GM12874 (cell line): Measurements from ENCODE around the gene SMURF1.

Experiments
- TF ChIP-seq, protein P1 (sequence below): IDR thresholded peaks from 2 replicates; pipeline ENCODE4 v1.5.1; 2011; ENCODE audit warnings: low read depth, mild to moderate bottlenecking, control low read depth, low read length, moderate library complexity; ENCODE audit not compliant: insufficient read depth

SMURF1 gene

DNA sequence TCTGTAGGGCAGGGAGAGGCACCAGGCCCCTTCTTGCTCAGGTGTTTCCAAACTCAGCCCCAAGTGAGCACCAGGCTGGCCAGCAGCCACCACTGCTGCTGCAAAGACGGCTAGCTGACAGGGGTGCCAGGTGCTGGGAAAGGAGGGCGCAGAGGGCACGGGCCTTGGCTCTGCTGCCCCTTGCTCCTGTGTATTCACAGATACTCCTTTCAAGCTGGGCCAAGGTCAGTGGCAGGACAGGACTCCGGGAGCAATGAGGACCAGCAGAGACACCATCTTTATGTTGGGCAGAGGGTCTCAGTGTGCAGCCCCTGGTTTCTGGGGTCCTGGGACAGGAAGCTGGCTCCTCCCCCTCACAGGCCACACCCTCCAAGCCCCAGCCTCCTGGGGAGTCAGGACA is 110.1 kb downstream of the SMURF1 start:
- TF ChIP-seq, protein P1, sequence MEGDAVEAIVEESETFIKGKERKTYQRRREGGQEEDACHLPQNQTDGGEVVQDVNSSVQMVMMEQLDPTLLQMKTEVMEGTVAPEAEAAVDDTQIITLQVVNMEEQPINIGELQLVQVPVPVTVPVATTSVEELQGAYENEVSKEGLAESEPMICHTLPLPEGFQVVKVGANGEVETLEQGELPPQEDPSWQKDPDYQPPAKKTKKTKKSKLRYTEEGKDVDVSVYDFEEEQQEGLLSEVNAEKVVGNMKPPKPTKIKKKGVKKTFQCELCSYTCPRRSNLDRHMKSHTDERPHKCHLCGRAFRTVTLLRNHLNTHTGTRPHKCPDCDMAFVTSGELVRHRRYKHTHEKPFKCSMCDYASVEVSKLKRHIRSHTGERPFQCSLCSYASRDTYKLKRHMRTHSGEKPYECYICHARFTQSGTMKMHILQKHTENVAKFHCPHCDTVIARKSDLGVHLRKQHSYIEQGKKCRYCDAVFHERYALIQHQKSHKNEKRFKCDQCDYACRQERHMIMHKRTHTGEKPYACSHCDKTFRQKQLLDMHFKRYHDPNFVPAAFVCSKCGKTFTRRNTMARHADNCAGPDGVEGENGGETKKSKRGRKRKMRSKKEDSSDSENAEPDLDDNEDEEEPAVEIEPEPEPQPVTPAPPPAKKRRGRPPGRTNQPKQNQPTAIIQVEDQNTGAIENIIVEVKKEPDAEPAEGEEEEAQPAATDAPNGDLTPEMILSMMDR = no peak

DNA sequence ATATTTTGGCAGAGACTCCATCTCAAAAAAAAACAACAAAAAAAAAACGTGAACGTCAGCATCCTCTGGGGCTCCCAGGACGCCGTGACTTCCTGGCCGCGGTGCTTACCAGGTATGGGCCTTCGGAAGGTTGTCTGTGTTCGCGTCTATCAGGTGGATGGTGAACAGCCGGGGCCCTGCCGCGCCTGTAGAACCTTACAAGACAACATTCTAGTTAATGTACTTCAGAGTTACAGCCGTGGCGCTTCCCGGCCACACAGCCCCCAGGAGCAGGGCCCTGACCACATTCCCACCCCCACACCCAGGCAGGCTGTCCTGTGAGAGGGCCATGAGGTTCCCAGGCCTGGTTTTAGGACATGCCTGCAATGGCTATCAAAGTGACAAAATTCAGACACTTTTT is 111.0 kb downstream of the SMURF1 start:
- TF ChIP-seq, protein P1 = no peak

DNA sequence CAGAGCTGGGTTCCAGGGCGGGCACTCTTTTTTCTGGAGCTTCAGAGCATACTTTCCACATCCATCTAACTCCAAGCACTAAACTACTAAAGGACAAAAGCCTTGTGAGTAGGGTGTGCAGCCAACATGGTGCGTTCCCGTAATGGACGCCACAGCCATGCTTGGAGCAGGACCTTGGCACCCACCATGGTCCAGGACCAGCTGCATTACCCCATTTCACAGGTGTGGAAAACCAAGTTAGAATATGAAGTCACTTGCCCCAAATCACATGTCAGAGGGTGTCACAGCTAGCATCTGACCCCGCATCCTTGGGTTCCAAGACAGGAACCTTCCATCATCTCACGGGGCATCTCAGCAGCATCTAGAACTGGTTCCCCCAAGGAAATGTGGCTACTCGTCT is 112.4 kb downstream of the SMURF1 start:
- TF ChIP-seq, protein P1 = no peak

DNA sequence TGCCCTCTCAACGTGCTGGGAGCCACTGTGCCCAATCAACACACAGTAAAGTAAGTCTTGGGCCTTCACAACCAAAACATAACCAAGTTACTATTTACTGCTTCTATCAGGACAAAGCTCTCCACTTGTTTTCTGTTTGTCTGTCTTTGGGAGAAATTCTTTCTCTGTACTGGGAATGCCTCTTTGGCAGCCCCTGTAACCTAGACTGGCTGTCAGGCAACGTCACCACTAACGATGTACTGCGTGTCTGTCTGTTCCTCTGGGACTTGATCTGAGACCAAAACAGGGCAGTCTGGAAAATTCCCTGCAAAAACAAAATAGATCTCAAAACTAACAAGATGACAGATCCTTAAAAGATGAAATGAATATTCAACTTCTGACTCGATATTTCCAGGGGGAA is 113.0 kb downstream of the SMURF1 start:
- TF ChIP-seq, protein P1 = no peak

DNA sequence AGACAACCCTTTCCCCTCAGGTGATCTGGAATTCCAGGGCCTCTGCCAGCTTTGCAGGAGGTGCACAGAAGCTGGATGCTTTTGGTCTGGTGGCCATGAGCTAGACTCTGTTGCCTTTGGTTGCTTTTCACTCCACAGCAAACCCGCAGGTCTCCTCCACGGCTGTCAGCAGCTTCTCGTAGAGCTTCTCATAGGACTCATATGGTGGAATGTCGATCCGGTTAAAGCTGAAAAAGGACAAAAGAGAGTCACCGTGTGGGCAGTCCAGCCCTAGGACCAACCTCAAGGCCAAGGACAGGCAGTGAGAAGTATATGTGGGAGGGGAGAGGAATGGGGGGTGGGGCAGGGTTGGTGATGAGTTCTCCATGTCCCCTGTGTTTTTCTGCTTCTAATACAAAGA is 113.5 kb downstream of the SMURF1 start:
- TF ChIP-seq, protein P1 = no peak

DNA sequence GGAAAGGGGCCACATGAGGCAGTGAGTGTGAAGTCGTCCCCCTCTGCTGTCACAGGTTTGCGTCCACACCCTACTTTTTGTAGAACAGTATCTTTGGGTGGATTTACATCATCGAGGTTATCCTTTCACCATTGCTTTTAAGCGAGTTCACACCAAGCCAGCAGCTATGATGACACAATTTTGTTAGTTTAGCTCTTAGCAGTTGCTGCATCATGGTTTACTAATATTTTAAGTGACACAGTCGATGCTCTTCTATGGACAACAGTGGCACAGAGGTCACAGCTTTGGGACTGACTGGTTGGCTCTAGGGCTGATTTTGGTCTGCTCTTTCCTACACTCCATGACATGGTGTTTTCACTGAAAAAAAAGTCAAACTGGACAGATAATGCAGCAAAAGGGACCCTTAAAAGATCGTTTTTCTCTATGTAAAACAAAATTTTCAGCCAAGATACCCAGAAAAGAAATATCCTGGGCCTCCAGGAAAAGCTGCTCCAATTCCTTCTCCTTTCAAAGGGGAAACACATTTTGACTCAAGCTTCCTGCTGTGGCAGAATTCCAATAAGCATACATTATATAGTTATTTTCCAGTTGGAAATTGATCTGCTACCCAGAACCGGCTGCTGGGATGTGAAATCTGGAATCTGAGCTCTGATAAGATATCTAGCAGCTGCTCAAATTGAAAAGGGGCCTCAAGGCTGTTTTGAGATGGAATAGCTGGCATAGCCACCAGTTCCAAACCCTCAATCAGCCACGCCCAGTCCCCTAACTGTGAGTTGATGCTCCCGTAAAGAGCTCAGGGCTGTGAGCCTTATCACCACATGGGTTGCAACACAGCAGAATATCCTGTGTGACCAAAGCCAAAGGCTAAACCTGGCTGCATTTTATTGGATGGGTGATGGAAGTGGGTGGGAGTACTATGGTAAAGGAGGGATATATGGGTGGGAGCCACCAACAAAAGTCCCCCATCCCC is 114.2 kb downstream of the SMURF1 start:
- TF ChIP-seq, protein P1 = no peak

DNA sequence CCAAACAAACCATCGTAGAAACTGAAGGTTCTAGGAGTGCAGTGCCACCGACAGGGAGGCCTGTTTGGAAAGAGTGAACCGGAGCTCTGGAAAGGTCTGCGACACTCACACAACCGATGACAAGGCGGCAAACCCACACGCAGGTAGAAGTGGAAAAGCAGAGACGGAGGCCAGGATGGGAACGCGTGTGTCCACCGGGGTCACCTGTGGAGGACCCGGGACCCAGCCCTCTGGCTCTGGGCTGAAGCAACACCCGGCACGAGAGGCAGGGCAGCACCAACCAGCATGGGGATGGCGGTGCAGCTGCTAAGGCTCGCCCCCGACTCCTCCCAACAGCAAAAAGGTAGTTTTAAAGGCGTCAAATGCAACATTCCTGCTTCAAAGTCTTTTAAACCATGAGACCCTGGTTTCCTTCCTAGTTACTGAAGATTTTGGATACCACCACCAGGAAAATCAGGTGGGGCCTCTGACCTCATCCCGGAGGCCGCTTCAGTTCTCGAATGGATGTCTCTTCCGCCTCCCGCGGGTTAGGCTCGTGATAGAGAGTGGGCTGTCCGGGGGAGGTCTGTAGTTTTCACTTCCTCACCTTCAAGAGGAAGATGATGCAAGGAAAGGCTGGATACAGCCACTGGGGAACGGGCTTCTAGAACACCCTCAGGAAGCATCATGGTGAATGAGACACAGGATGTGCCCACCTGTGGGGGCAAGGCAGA is 115.5 kb downstream of the SMURF1 start:
- TF ChIP-seq, protein P1 = no peak
